Smooth muscle cell (in vitro differentiated cells): ENCODE results near the gene SCN5A. TPM values are rescaled to one million over a fixed set of nuclear protein-coding genes. Genes with fewer than 3 reads are reported as not detected.

ENCODE experiments used
- DNase-seq: peaks from one replicate; lab custom pipeline; 2025; ENCODE audit not compliant: unreplicated experiment; lab: John Stamatoyannopoulos, UW
- H2AFZ ChIP-seq: fragments of 200-600 bp; sonication (generic); 2 replicates; pipeline ENCODE4 v1.6.0; 2016; ENCODE audit warnings: antibody characterized with exemption, low read depth, mild to moderate bottlenecking
- H3F3A ChIP-seq: fragments of 200-600 bp; sonication (generic); 2 replicates; pipeline ENCODE4 v1.6.0; 2017; ENCODE audit warnings: antibody characterized with exemption, low read depth
- H3K27ac ChIP-seq: fragments of 200-600 bp; sonication (generic); 2 replicates; pipeline ENCODE4 v1.5.1; 2016; ENCODE audit warnings: low read depth, mild to moderate bottlenecking
- H3K27me3 ChIP-seq: fragments of 200-600 bp; sonication (generic); 2 replicates; pipeline ENCODE4 v1.6.1; 2016; ENCODE audit warnings: low read depth, mild to moderate bottlenecking
- H3K36me3 ChIP-seq: fragments of 200-600 bp; sonication (generic); 2 replicates; pipeline ENCODE4 v1.5.1; 2016; ENCODE audit warnings: low read depth
- H3K4me1 ChIP-seq: fragments of 200-600 bp; sonication (generic); 2 replicates; pipeline ENCODE4 v1.5.1; 2016; ENCODE audit warnings: low read depth
- H3K4me2 ChIP-seq: fragments of 200-600 bp; sonication (generic); 2 replicates; pipeline ENCODE4 v1.6.0; 2016; ENCODE audit warnings: mild to moderate bottlenecking
- H3K4me3 ChIP-seq: fragments of 200-600 bp; sonication (generic); 2 replicates; pipeline ENCODE4 v1.5.1; 2016; ENCODE audit warnings: mild to moderate bottlenecking
- H3K79me2 ChIP-seq: fragments of 200-600 bp; sonication (generic); 2 replicates; pipeline ENCODE4 v1.6.0; 2016; ENCODE audit warnings: low read depth, mild to moderate bottlenecking
- H3K9ac ChIP-seq: fragments of 200-600 bp; sonication (generic); 2 replicates; pipeline ENCODE4 v1.6.0; 2016; ENCODE audit warnings: low read depth
- H3K9me3 ChIP-seq: fragments of 200-600 bp; sonication (generic); replicated peaks from 2 replicates; pipeline ENCODE4 v1.5.1; 2016; ENCODE audit warnings: low read depth
- H4K20me1 ChIP-seq: fragments of 200-600 bp; sonication (generic); 2 replicates; pipeline ENCODE4 v1.6.0; 2016; ENCODE audit warnings: low read depth
- WGBS: methylation state at CpG from one replicate; pipeline ENCODE4 v1.1.7; 2016; ENCODE audit warnings: low lambda C conversion rate; 5-methylcytosine and 5-hydroxymethylcytosine counted together
- polyA plus RNA-seq: library from polyadenylated mRNA; unstranded; fragments of >200 nt; fragmentation: Nextera tagmentation; extraction: Ambion mirVana; gene quantifications from 2 replicates; pipeline ENCODE4 v1.2.1, GENCODE V29; 2016
- total RNA-seq: library from RNA; depleted of rRNA; stranded (reverse); fragments of >200 nt; gene quantifications from 2 replicates; pipeline ENCODE4 v1.2.3, GENCODE V29; 2014
- TF ChIP-seq, protein P1 (sequence below): fragments of 200-600 bp; sonication (generic); IDR thresholded peaks from 2 replicates; pipeline ENCODE4 v1.5.1; 2017; ENCODE audit warnings: borderline replicate concordance, mild to moderate bottlenecking, antibody characterized with exemption; ENCODE audit not compliant: insufficient read depth, poor library complexity, severe bottlenecking

SCN5A gene
- total and polyA plus RNA-seq, 2 experiments from 2014 or later = 0.93 to 3.4 TPM

DNA sequence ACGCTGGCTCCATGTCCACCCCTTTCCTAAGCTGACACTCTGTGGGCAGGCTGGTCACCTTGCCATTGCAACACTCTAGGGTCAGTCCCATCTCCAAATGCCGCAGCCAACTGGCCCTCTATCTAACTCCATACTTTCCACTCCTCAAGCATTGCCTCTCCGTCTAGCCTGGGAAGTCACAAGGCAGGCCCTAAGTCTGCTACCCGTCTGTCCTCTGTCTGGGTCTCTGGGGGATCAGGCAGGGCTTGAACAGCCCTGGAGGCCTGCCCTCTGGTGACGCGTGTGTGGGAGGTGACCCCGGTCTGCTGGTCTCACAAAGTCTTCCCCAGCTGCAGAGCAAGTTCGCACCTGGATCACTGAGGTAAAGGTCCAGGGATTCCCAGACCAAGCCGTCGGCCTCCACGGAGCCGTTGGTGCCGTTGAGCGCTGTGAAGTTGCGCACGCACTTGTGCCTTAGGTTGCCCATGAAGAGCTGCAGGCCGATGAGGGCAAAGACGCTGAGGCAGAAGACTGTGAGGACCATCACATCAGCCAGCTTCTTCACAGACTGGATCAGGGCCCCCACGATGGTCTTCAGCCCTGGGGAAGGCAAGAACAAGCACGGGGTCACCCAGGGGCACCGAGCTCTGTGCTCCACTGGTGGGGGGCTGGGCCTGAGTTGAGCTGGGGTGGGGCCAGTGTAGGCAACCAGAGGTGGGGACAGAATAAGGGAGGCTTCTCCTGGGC lies 39.9 kb downstream of the SCN5A start:
- Histone ChIP-seq H3K9me3 (no peaks in the 10 kb centered on the region), H4K20me1 (no peaks in the 10 kb centered on the region), H3K36me3 (no peaks in the 10 kb centered on the region), H3K27ac (no peak overlapping the region), H3K27me3 (no peaks in the 10 kb centered on the region), H3K4me3 (no peak overlapping the region), H3K4me1 (no peaks in the 10 kb centered on the region), H3K9ac (no peak overlapping the region), H3F3A (no peaks in the 10 kb centered on the region), H3K4me2 (no peak overlapping the region), H3K79me2 (no peaks in the 10 kb centered on the region), H2AFZ (no peak overlapping the region)
- TF ChIP-seq, protein P1, sequence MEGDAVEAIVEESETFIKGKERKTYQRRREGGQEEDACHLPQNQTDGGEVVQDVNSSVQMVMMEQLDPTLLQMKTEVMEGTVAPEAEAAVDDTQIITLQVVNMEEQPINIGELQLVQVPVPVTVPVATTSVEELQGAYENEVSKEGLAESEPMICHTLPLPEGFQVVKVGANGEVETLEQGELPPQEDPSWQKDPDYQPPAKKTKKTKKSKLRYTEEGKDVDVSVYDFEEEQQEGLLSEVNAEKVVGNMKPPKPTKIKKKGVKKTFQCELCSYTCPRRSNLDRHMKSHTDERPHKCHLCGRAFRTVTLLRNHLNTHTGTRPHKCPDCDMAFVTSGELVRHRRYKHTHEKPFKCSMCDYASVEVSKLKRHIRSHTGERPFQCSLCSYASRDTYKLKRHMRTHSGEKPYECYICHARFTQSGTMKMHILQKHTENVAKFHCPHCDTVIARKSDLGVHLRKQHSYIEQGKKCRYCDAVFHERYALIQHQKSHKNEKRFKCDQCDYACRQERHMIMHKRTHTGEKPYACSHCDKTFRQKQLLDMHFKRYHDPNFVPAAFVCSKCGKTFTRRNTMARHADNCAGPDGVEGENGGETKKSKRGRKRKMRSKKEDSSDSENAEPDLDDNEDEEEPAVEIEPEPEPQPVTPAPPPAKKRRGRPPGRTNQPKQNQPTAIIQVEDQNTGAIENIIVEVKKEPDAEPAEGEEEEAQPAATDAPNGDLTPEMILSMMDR = no peak
- no peak for DNase-seq
- 94% methylated on average over 21 of the region's 21 CpGs for WGBS

GRCh38 chr3:38608961-38609360 lies 40.5 kb downstream of the SCN5A start:
- Histone ChIP-seq H3K4me3 (no peak overlapping the region), H2AFZ (no peak overlapping the region), H4K20me1 (no peaks in the 10 kb centered on the region), H3K4me1 (no peaks in the 10 kb centered on the region), H3K36me3 (no peaks in the 10 kb centered on the region), H3F3A (no peaks in the 10 kb centered on the region), H3K4me2 (no peak overlapping the region), H3K9me3 (no peaks in the 10 kb centered on the region), H3K9ac (no peak overlapping the region), H3K27ac (no peak overlapping the region), H3K27me3 (no peaks in the 10 kb centered on the region), H3K79me2 (no peaks in the 10 kb centered on the region)
- DNase-seq = no peak
- TF ChIP-seq, protein P1 = no peak
- 95% methylated on average over 5 of the region's 5 CpGs for WGBS

- WGBS = 92% methylated on average over 13 of the region's 13 CpGs
- H3K9me3 ChIP-seq = no peaks in the 10 kb centered on the region
- no peak overlapping the region for H3K27ac ChIP-seq
- no peaks in the 10 kb centered on the region for H3F3A ChIP-seq
- no peaks in the 10 kb centered on the region for H3K36me3 ChIP-seq
- H3K9ac ChIP-seq = no peak overlapping the region
- no peaks in the 10 kb centered on the region for H3K27me3 ChIP-seq
- no peak for DNase-seq
- H3K4me2 ChIP-seq = no peak overlapping the region
- H3K4me1 ChIP-seq = no peaks in the 10 kb centered on the region
- no peak overlapping the region for H3K4me3 ChIP-seq
- H4K20me1 ChIP-seq = no peaks in the 10 kb centered on the region
- H3K79me2 ChIP-seq = no peaks in the 10 kb centered on the region
- TF ChIP-seq, protein P1 = no peak
- no peak overlapping the region for H2AFZ ChIP-seq
Observed at GRCh38 chr3:38608086-38608775, 41.3 kb downstream of the SCN5A start.

DNA sequence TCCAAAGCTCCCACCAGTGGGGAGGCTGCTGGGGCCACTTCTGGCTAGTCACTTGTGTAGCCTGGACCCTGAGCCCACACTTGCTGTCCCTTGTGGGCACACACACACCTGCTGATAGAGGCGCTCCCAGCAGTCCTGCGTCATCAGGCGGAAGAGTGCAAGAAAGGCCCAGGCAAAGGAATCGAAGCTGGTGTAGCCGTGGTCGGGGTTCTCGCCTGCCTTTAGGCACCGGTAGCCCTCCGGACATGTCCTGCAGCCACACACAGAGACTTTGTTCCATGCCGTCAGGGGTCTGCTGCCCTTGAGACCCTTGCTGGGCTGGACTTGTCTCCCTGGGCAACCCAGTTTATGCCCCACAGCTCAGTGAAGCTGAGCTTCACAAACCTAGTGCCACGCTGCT lies 42.9 kb downstream of the SCN5A start:
- Histone ChIP-seq H3K9me3 (no peaks in the 10 kb centered on the region), H3K4me3 (no peak overlapping the region), H3K27ac (no peak overlapping the region), H3K9ac (no peak overlapping the region), H3K4me2 (no peak overlapping the region), H2AFZ (no peak overlapping the region), H3F3A (no peaks in the 10 kb centered on the region), H3K4me1 (no peaks in the 10 kb centered on the region), H3K27me3 (no peaks in the 10 kb centered on the region), H3K36me3 (no peaks in the 10 kb centered on the region), H4K20me1 (no peaks in the 10 kb centered on the region), H3K79me2 (no peaks in the 10 kb centered on the region)
- TF ChIP-seq, protein P1 = no peak
- no peak for DNase-seq
- WGBS = 92% methylated on average over 11 of the region's 11 CpGs
